Measurements from ENCODE around the gene KIDINS220.

The KIDINS220 gene

GRCh38 chr2:8836971-8837794, at the start of gene KIDINS220:
Gene KIDINS220, minus strand, starts transcription at chr2:8837613. Its CDS starts 10,520 bp downstream, at chr2:8827093.
- DNase-seq, result peak; percentile 77

GRCh38 chr2:8886876-8887275, 49.5 kb upstream of the KIDINS220 start:
- no peak for DNase-seq

DNA sequence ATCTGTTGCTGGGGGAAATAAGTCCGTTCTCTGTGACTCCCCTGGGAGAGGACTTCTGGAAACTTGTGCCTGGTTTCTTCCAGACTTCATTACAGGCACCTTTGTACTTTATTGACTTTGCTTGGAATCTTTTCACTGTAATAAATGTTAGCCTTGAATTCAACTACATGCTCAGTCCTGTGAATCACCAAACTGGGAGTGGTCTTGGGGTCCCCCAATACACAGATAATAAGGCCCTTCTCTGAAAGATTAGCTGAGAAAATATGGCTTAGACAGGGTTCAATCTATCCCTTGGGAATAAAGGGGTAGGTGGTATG, 48.7 kb upstream of the KIDINS220 start:
- no peak for DNase-seq

DNA sequence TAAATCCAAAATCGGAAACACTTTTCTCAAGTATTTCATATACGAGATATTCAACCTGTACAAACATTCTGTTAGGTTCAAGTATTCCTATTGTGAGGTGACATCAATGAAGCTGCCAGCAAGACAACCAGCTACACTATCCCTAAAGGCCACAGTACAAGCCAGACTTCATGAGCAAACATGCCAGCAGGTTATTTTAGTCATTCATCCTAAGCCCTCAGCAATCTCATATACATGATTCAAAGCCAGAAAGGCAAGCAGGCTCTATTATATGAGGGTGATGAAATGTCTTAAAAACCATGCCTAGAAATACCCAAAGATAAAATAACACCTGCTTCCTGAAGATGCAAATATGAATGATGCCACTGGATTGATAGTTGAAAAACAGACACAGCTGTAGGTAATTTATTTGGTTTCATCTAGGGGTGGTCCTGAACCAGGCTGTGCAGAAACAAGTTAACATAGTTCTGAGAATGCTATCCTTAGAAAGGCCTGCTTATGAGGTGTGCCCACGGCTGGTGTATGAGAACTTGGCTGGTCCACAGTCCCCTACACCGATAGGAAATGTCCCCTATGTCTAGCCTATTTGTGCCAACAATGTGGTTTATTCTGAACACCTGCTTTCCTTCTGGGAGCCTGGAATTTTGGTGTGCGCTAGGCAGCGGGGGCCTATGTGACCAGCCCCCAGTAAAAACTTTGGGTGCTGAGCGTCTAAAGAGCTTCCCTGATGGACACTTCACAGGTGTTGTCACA, 48.2 kb upstream of the KIDINS220 start:
- DNase-seq, result no peak

DNA sequence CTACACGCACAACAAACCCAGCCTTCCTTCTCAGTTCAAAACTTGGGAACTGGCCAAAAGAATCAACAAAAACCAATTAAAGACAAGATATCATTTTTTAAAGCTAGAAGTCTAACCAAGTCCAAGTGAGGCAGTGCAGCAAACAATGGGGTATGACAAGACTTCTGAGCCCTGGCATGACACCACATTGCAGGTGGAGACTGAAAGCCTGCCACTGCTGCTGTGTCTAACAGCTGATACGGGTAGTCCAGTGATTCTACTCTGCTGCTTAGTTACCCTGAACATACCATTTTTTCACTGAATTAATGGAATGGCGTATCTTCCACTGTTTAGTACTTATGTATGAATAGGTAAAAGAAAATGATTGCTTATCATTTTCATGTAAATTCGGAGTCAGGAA, 47.4 kb upstream of the KIDINS220 start:
- no peak for DNase-seq

- peak in 1 of 2 experiments; percentile 1 for DNase-seq
Observed at GRCh38 chr2:8882094-8882493, 44.7 kb upstream of the KIDINS220 start.

DNA sequence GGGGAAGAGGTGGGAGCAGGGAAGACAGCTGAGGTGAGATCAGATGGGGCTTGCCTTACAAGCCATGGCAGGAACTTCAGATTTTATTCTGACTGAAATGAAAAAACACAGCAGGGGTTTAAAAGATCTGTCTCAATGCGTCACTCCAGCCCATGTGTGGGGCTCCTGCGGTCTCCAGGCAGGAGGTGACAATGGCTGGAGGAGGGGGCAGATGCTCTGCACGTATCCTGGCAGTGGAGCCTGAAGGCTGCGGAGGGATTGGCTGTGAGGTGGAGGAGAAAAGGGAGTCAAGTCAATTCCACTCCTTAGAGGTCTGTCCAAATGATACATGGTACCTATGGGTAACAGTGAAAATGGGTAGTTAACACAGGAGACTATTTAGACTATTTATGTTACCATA, 40.5 kb upstream of the KIDINS220 start:
- no peak for DNase-seq

- DNase-seq, result no peak
Observed at GRCh38 chr2:8877332-8877731, 39.9 kb upstream of the KIDINS220 start.

DNA sequence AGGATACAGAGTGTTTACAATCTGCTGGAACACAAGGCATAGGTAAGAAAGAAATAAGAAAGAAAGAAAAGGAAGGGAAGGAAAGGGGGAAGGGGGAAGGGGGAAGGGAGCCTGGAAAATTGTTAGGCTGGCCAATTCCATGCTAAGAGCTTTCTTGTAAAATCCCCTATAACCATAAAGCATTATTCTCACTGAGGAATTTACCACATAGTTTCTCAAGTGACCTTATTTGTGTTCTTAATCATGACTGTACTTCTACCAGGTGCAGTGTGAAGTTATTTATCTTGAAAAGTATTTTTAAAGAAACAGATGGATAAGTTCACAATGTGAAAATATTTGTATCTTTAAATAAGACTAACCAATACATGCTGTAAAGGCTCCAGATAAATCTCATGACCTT, 39.2 kb upstream of the KIDINS220 start:
- DNase-seq, result no peak

GRCh38 chr2:8872821-8873432, 35.5 kb upstream of the KIDINS220 start:
- DNase-seq, result no peak

- no peak for DNase-seq
Observed at GRCh38 chr2:8870441-8870840, 33.0 kb upstream of the KIDINS220 start.

GRCh38 chr2:8867363-8867762, 29.9 kb upstream of the KIDINS220 start:
- no peak for DNase-seq

DNA sequence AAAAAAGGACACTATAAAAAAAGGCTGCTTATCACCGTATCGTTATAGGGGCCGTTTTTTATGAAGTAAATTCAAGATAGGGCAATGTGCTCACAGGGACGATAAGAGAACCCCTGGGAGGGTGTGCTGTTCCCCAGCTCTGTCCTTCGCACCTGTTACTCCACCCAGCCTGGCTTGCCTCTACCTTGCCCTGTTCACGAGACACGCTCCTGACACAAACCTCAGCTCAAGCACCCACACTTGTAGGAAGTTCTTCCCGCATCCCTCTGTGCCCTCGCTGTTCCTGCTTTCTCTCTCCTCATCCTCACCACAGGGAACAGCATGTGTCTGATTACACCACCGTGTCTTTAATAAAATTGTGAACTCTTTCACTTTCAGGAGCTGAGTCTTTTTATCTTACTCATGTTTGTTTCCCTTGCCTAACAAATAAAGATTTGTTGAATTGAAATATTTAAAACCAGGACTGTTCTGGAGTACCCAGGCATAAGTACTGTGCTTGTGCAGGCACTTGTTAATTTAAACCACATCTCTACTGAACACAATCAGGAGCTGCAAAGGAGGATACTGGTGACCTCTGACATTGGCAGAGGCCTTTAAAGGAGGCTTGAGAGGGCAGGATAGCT, 26.0 kb upstream of the KIDINS220 start:
- no peak for DNase-seq

DNA sequence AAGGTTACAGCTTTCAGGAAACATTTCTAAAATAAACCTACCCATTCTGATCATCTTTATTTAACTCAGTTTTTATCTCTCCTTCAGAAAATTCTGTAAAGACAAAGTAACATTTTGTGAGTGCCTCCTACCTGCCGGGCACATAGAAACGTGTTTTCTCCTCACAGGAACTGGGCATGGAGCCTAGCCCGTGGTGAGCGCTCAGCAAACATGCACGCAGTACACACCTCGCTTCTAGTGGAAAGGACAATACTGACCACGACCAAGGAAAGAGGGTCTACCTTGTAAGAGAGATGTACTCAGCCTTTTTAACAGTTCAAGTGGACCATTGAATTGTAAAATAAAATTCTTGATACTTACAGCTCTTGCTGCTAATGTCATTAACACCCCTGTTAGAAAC, 24.8 kb upstream of the KIDINS220 start:
- DNase-seq, result no peak

DNA sequence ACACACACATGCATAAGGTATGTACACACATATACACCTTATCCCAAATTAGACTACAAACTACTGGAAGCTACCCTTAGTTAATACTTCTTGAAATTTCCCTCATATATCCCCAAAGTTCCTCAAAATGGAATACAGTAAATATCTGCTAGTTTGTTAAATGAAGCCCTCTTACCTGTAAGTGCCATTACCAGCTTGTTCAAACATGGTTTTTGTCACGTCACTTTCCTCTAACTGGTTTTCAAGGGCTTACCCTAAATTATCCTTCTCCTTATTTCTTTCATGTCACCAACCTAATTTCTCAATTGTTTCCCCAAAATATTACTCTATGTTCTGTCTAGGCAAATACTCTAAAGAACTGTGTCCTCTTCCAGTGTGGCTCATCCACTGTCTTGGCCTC, 24.4 kb upstream of the KIDINS220 start:
- no peak for DNase-seq

- DNase-seq, result no peak
Observed at GRCh38 chr2:8860239-8860638, 22.8 kb upstream of the KIDINS220 start.

DNA sequence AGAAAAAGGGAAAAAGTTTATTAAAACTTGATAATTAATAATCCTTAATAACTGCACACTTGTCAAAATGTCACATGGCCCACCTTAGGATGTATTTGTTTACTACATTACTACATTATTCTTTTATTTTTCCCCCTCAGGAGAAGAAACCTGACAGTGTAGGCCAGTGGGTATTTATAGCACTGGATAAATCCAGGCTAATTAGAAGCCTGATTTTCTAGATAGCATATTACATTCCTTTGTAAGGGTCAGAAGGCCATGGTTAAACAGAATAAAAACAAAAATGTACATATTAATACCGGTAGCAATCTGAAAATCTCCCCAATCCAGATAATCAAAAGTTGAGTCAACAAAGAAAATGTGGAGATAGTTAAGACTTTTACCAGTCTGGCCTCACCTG, 21.5 kb upstream of the KIDINS220 start:
- no peak for DNase-seq

- DNase-seq, result no peak
Observed at GRCh38 chr2:8858264-8858663, 20.9 kb upstream of the KIDINS220 start.

DNA sequence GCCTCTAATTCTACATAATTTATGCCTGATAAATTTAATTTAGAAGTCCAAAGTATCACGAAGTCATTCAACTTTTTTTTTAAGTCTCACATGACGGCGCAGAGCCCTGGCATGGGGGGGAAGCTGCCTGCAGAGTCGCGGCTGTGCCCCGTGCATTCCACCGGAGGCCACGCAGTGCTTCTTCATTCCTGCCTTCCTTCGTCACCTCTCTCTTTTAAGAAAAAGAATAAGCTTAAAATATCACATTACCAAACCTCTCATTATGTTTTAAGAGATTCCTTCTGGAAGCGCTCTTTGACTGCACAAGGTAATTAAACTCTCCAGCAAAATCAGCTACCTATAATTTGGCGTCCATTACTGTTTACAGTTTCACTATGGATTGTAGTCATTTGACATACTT, 20.3 kb upstream of the KIDINS220 start:
- DNase-seq, result no peak

DNA sequence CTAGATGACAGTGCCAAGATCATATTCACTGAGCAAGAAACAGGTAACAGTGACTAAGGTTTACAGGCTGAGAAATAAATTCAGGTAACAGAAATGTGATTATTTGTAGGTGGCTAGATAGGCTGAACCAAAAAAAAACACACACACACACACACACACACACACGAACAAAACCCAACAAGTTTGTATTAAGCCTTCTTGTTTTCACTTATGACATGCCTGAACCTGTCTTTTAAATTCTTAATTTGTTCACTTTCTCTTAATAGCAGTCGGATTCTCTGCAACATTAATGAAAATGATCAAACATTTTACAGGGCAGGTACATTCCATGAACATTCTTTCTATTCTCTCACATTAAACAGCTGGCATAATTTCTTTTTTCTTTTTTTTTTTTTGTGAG, 18.8 kb upstream of the KIDINS220 start:
- no peak for DNase-seq

- no peak for DNase-seq
Observed at GRCh38 chr2:8855010-8855409, 17.6 kb upstream of the KIDINS220 start.

DNA sequence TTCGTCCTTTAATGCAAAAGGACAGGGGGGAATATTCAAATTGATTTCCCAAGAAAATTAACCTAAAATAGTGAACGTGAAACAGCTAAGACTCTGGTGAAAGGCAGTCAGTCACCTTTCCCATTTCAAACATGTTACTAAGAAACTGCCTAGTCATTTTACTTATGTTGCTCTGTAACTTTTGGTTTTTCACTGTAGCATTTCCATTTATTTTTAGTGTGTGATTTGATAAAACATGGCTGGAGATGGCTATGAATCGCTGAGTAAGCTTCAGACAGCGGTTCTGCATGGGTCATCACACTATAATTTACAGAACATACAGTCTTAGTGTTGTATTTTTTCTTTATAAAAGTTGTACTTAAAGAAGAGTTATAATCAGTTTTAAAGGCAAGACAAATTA, 16.0 kb upstream of the KIDINS220 start:
- no peak for DNase-seq

DNA sequence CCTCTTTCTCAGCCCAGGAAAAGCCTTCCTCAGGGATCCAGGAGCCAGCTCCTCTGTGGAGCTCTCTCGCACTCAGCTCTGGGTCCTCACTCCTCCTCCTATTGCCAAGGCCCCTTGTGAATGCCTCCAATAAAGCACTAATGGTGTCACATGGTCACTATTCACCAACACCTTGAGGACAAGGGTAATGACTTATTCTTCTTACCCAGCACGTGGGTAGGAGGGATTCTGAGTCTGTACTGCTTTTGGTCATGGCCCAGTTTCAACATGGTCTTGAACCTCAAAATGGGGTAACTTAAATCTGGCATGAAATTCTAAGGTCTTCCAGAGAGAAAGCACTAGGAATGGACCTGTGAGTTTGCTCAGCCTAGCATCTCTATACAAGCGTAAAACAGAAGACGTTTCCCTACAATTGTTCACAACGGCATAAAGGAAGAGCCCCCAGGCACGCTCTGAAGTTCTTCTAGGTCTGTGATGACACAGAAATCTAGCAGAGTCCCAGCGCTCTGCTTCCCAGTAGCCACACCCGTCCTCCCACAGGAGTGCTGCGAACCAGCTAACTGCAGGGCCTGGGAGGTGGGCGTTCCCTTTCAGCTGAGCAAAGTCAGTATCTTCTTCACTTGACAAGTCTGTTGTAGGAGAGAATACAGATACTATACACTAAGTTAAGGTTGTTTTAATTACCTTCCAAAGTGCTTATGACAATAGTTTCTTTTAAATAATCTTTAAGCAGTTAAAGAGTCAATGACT, 14.6 kb upstream of the KIDINS220 start:
- DNase-seq, result no peak

Measured in activated CD4-positive, alpha-beta T cell treated with anti-CD3 and anti-CD28 coated beads, Interleukin-2, amount 50 U/mL, for 48 hours (primary cell).